PFSK-1 (cell line): ENCODE results near the gene ZXDA.

Experiments used
- FOXP2 ChIP-seq: optimal IDR thresholded peaks from 2 replicates; pipeline ENCODE3; 2011; ENCODE audit warnings: borderline replicate concordance, control low read depth, inconsistent platforms; ENCODE audit not compliant: insufficient read depth; ENCODE audit errors: extremely low read length, extremely low read depth
- POLR2AphosphoS5 ChIP-seq: IDR thresholded peaks from 2 replicates; pipeline ENCODE4 v1.6.1; 2012; ENCODE audit warnings: low read depth, mild to moderate bottlenecking, control low read depth, low read length, moderate library complexity
- REST ChIP-seq, 2 experiments: IDR thresholded peaks; 2 replicates each; pipeline versions ENCODE4 v1.6.1 to v1.8.0; 2011 to 2012; ENCODE audit warnings: low read depth in 2 of 2, low read length in 2 of 2, control low read depth in 1 of 2, inconsistent platforms in 1 of 2, mild to moderate bottlenecking in 1 of 2, moderate library complexity in 1 of 2; ENCODE audit not compliant: insufficient read depth in 1 of 2
- SIN3A ChIP-seq: IDR thresholded peaks from 2 replicates; pipeline ENCODE4 v1.6.1; 2012; ENCODE audit warnings: mild to moderate bottlenecking, low read length, moderate library complexity, borderline replicate concordance; ENCODE audit not compliant: insufficient read depth
- TAF1 ChIP-seq: IDR thresholded peaks from 2 replicates; pipeline ENCODE4 v1.6.1; 2012; ENCODE audit warnings: low read length, control low read depth, borderline replicate concordance; ENCODE audit not compliant: insufficient read depth

ZXDA gene

GRCh38 chrX:57902633-57903032 lies 7.6 kb downstream of the ZXDA start:
- TF ChIP-seq TAF1 = no peak
- no peak for TF ChIP-seq SIN3A

- TF ChIP-seq SIN3A (no peak), TAF1 (no peak), REST (IDR thresholded peaks at IDR 0.05; ENCODE audit: insufficient read depth in 1 of 2, low read depth in 2 of 2, low read length in 2 of 2) (no peak), POLR2AphosphoS5 (no peak), FOXP2 (no peak)
Observed at GRCh38 chrX:57901466-57901865, 8.8 kb downstream of the ZXDA start.

GRCh38 chrX:57900975-57901374 lies 9.3 kb downstream of the ZXDA start:
- TF ChIP-seq FOXP2 (no peak), REST (IDR thresholded peaks at IDR 0.05; ENCODE audit: insufficient read depth in 1 of 2, low read depth in 2 of 2, low read length in 2 of 2) (no peak), POLR2AphosphoS5 (no peak), TAF1 (no peak), SIN3A (no peak)

- TF ChIP-seq TAF1 = no peak
- TF ChIP-seq REST (IDR thresholded peaks at IDR 0.05; ENCODE audit: insufficient read depth in 1 of 2, low read depth in 2 of 2, low read length in 2 of 2) = no peak
- TF ChIP-seq POLR2AphosphoS5 = no peak
- TF ChIP-seq SIN3A = no peak
- TF ChIP-seq FOXP2 = no peak
Observed at GRCh38 chrX:57899906-57900305, 10.4 kb downstream of the ZXDA start.

- TF ChIP-seq TAF1 (no peak), SIN3A (no peak), POLR2AphosphoS5 (no peak), FOXP2 (no peak), REST (IDR thresholded peaks at IDR 0.05; ENCODE audit: insufficient read depth in 1 of 2, low read depth in 2 of 2, low read length in 2 of 2) (no peak)
Observed at GRCh38 chrX:57899064-57899463, 11.2 kb downstream of the ZXDA start.

- no peak for TF ChIP-seq REST (IDR thresholded peaks at IDR 0.05; ENCODE audit: insufficient read depth in 1 of 2, low read depth in 2 of 2, low read length in 2 of 2)
- no peak for TF ChIP-seq TAF1
- no peak for TF ChIP-seq SIN3A
- TF ChIP-seq FOXP2 = no peak
- no peak for TF ChIP-seq POLR2AphosphoS5
Observed at GRCh38 chrX:57871463-57871862, 38.8 kb downstream of the ZXDA start.
